ENCODE data around the gene BRD1. TPM values are rescaled to one million over a fixed set of nuclear protein-coding genes. Genes with fewer than 3 reads are reported as not detected.

BRD1 gene
- total RNA-seq, 4 donors from 2014 or later, result 43.4 to 70.5 (median 50.3) TPM

DNA sequence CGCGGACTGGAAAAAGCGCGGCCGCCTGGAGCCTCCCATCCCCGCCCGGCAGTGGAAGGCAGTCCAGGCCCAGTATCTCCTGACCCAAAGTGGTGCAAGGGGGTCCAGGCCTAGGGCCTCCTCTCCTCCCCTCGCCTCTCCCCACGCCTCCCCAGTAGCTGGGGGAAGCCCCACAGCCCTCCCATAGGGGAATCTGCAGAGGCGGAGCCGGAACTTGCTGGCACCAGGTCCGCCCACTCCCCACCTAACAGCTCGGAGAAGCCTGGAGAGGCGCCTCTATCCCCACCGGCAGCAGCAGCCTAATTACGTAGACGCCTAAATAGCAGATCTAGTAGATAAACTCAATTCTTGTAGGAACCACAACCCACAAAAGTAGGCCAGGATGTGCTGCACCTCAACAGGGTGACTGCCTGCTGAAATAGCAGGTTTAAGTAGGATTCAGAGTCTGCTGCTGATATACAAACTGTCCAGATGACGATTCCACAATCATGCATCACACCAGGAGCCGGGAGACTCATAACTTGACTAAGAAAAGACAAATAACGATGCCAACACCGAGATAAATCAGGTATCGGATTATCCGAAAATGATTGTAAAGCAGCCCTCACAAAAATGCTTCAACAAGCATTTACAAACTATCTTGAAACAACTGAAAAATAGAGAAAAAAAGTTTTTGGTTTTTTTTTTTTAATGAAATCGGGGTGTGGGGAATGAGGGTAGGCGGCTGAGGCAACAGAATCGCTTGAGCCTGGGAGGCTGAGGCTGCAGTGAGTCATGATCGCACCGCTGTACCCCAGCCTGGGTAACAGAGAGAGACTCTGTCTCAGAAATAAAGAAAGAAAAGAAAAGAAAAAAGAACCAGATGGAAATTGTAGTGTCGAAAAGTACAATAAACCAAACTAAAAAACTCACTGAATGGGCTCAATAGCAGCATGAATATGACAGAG, 11.4 kb upstream of the BRD1 start:
- DNase-seq, result peak; percentile 61
- peak overlapping the region; percentile 19 to 53 (median 37) for H3K27ac ChIP-seq
- no peaks in the 10 kb centered on the region for H3K4me1 ChIP-seq
- in situ Hi-C loops (cut with MboI; ENCODE audit: low pct_ligation_motif_present in 1 of 4, low pct_unique_long_range_greater_than_20kb in 1 of 4, low sequenced_read_pairs in 3 of 4) (no loop called here), intact Hi-C loops (cut with DNase I; ENCODE audit: low total_unique reads) (no loop called here)
- no peaks in the 10 kb centered on the region for H3K36me3 ChIP-seq
- no peaks in the 10 kb centered on the region for H3K27me3 ChIP-seq
- WGBS, 2 donors (ENCODE audit: low coverage in 1 of 2), result 69 to 86% methylated on average over 10 to 29 of the region's 29 CpGs
- no peak overlapping the region for H3K4me3 ChIP-seq
- TF ChIP-seq POLR2AphosphoS5 (IDR thresholded peaks at IDR 0.05) (no peak), POLR2A (IDR thresholded peaks at IDR 0.05) (no peak), EP300 (IDR thresholded peaks at IDR 0.05; ENCODE audit: low read depth) (no peak)
- TF ChIP-seq, protein P1, sequence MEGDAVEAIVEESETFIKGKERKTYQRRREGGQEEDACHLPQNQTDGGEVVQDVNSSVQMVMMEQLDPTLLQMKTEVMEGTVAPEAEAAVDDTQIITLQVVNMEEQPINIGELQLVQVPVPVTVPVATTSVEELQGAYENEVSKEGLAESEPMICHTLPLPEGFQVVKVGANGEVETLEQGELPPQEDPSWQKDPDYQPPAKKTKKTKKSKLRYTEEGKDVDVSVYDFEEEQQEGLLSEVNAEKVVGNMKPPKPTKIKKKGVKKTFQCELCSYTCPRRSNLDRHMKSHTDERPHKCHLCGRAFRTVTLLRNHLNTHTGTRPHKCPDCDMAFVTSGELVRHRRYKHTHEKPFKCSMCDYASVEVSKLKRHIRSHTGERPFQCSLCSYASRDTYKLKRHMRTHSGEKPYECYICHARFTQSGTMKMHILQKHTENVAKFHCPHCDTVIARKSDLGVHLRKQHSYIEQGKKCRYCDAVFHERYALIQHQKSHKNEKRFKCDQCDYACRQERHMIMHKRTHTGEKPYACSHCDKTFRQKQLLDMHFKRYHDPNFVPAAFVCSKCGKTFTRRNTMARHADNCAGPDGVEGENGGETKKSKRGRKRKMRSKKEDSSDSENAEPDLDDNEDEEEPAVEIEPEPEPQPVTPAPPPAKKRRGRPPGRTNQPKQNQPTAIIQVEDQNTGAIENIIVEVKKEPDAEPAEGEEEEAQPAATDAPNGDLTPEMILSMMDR (IDR thresholded peaks at IDR 0.05), result no peak
- no peaks in the 10 kb centered on the region for H3K9me3 ChIP-seq

DNA sequence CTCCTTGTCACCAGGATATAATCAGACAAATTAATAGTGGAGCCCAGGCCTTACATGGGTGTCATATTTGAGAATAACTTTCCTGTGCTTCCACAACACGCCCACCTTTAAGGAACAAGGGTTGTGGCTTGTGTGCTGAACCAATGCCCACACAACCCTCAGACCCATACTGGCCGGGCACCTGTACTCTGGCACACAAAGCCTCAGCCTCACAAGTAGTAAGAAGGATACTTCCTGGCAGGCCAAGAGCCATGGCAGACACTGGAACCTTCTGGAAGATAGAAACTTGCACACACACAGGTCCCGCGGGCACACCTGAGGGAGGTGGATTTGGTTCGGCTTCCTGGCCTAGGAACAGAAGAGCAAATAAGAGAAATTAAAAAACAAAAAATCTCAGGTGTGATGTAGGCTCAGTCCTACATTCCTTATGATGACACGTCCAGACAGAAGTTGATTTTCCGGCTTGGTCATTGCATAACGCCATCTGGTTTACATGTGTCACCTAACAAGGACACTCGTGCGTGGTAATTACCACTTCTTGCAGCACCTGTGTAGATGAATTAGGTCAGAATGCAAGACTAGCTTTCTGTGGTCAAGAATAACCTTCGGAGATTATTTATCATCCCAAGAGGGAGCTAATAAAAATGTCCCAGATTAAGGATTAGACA, 5.8 kb upstream of the BRD1 start:
- no peaks in the 10 kb centered on the region for H3K36me3 ChIP-seq
- in situ Hi-C loops (cut with MboI; ENCODE audit: low pct_ligation_motif_present in 1 of 4, low pct_unique_long_range_greater_than_20kb in 1 of 4, low sequenced_read_pairs in 3 of 4) (no loop called here), intact Hi-C loops (cut with DNase I; ENCODE audit: low total_unique reads) (no loop called here)
- no peak for TF ChIP-seq POLR2A (IDR thresholded peaks at IDR 0.05)
- no peak for TF ChIP-seq POLR2AphosphoS5 (IDR thresholded peaks at IDR 0.05)
- TF ChIP-seq, protein P1 (IDR thresholded peaks at IDR 0.05), result no peak
- no peak for TF ChIP-seq EP300 (IDR thresholded peaks at IDR 0.05; ENCODE audit: low read depth)
- no peak overlapping the region for H3K4me3 ChIP-seq
- H3K27ac ChIP-seq, result no peak overlapping the region
- H3K4me1 ChIP-seq, result peaks cover 0 to 1% (median 0%) of the 10 kb centered on the region in 4 donors
- WGBS, 2 donors (ENCODE audit: low coverage in 1 of 2), result 70 to 71% methylated on average over 8 to 11 of the region's 11 CpGs
- H3K27me3 ChIP-seq, result no peaks in the 10 kb centered on the region
- no peaks in the 10 kb centered on the region for H3K9me3 ChIP-seq
- DNase-seq, result no peak

DNA sequence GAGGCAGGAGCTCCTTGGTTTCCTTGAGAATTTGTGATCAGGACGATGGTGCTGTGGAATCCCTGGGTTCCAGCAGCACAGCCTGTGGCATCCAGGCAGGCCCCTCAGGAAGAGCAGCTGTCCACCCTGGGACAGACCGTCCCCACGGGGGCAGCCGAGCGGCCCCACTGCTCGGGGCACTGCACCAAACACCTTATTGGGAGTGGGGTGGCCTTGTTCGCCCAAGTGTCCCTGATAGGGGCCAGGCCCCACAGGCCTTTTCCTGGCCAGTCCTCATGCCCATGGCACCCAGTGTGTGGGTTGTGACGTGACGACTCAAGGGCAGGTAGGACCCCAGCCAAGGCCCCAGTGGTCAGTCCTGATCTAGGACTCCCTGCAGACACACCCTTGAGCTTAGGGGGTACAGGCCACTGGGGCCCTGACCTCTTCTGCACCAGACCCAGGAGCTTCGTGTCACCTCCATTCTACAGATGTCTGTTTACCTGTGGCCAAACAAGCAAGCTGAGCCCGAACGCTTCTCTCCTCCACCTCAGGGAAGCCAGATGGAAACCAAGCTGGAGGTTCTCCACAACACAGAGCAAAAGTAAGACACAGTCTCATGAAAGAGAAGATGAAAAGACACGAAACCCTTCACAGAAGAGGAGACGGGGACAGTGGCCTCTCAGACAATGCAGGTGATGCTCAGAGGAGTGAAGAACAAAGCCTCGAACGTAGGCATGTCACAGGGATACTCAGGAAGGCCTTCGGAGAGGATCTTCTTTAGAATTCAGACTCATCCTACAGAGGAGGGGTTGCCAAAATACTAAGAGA, 1.6 kb upstream of the BRD1 start:
- no peak overlapping the region for H3K27ac ChIP-seq
- no peak for TF ChIP-seq POLR2AphosphoS5 (IDR thresholded peaks at IDR 0.05)
- no peak for TF ChIP-seq EP300 (IDR thresholded peaks at IDR 0.05; ENCODE audit: low read depth)
- TF ChIP-seq POLR2A (IDR thresholded peaks at IDR 0.05), result no peak
- TF ChIP-seq, protein P1 (IDR thresholded peaks at IDR 0.05), result no peak
- in situ Hi-C loops (cut with MboI; ENCODE audit: low pct_ligation_motif_present in 1 of 4, low pct_unique_long_range_greater_than_20kb in 1 of 4, low sequenced_read_pairs in 3 of 4) (no loop called here), intact Hi-C loops (cut with DNase I; ENCODE audit: low total_unique reads) (no loop called here)
- no peaks in the 10 kb centered on the region for H3K36me3 ChIP-seq
- no peak for DNase-seq
- peaks cover 18 to 29% (median 22%) of the 10 kb centered on the region in 4 donors for H3K4me1 ChIP-seq
- no peaks in the 10 kb centered on the region for H3K9me3 ChIP-seq
- no peak overlapping the region for H3K4me3 ChIP-seq
- no peaks in the 10 kb centered on the region for H3K27me3 ChIP-seq
- WGBS, 2 donors (ENCODE audit: low coverage in 1 of 2), result 90 to 93% methylated on average over 3 to 15 of the region's 17 CpGs

DNA sequence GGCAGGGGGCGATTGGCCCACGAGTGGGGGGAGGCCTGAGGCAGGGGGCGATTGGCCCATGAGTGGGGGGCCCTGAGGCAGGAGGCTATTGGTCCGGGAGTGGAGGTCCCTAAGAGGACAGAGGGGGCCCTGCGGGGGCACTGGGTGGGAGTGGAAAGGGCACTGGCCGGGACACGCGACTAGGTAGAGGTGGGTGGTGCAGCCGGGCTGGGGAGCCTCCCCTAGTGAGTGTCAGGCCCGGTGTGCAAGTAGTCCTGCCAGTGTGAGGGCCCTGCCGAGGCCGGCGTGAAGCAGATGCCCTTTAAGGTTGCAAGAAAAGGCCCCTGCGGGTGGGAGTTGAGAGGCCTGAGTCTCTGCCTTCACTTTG, 909 bp upstream of the BRD1 start:
- Histone ChIP-seq H3K9me3 (no peaks in the 10 kb centered on the region), H3K27me3 (no peaks in the 10 kb centered on the region), H3K36me3 (peaks cover 0 to 3% (median 0%) of the 10 kb centered on the region in 4 donors), H3K27ac (no peak overlapping the region), H3K4me3 (no peak overlapping the region), H3K4me1 (peaks cover 18 to 33% (median 23%) of the 10 kb centered on the region in 4 donors)
- intact Hi-C loops (cut with DNase I; ENCODE audit: low total_unique reads), result no loop called here
- TF ChIP-seq, protein P1 (IDR thresholded peaks at IDR 0.05), result no peak
- TF ChIP-seq POLR2AphosphoS5 (IDR thresholded peaks at IDR 0.05) (no peak), EP300 (IDR thresholded peaks at IDR 0.05; ENCODE audit: low read depth) (no peak), POLR2A (IDR thresholded peaks at IDR 0.05) (no peak)
- DNase-seq, result no peak
- WGBS, 2 donors (ENCODE audit: low coverage in 1 of 2), result 33 to 88% methylated on average over 1 to 12 of the region's 14 CpGs
- in situ Hi-C loops (cut with MboI; ENCODE audit: low pct_ligation_motif_present in 1 of 4, low pct_unique_long_range_greater_than_20kb in 1 of 4, low sequenced_read_pairs in 3 of 4), result no loop called here

All from transverse colon (tissue), 4 donors.